NCI-H1417 (cell line): ENCODE results near the gene GOLGA6L25.
"Not testable (repeated sequence)": the region's sequence is repeated elsewhere in the genome, so short reads cannot be mapped to it uniquely, and the experiment has no call there.

Source experiments
- DNase-seq, 3 experiments: peaks; one replicate each; lab custom pipeline; 2025; lab: John Stamatoyannopoulos, UW

Gene GOLGA6L25, protein sequence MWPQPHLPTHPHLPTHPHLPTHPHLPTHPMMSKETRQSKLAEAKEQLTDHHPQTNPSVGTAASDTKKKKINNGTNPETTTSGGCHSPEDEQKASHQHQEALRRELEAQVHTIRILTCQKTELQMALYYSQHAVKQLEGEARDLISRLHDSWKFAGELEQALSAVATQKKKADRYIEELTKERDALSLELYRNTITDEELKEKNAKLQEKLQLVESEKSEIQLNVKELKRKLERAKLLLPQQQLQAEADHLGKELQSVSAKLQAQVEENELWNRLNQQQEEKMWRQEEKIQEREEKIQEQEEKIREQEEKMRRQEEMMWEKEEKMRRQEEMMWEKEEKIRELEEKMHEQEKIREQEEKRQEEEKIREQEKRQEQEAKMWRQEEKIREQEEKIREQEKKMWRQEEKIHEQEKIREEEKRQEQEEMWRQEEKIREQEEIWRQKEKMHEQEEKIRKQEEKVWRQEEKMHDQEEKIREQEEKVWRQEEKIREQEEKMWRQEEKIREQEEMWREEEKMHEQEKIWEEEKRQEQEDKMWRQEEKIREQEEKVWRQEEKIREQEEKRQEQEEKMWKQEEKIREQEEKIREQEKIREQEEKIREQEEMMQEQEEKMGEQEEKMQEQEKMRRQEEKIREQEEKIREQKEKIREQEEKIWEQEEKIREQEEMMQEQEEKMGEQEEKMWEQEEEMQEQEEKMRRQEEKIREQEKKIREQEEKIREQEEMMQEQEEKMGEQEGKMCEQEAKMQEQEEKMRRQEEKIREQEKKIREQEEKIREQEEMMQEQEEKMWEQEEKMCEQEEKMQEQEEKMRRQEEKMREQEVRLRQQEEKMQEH

GRCh38 chr15:28553268-28553667 lies at the start of gene GOLGA6L25:
Gene GOLGA6L25 (plus strand): TSS chr15:28553568. CDS start chr15:28553629, 61 bp downstream.
- not testable (repeated sequence) for DNase-seq

- not testable (repeated sequence) for DNase-seq
These were observed 45.0 kb upstream of the GOLGA6L25 start for GRCh38 chr15:28508217-28508889.

DNA sequence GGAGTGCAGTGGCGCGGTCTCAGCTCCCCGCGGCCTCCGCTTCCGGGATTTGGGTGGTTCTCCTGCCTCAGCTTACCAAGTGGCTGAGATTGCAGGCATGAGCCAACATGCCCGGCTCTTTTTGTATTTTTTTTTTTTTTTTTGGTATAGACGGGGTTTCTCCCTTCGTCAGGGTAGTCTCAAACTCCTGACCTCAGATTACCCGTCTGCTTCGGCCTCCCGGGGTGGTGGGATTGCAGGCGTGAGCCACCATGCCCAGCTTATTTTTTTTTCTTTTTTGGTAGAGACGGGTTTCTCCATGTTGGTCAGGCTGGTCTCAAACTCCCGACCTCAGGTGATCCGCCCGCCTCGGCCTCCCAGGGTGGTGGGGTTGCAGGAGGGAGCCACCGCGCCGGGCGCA lies 39.2 kb upstream of the GOLGA6L25 start:
- not testable (repeated sequence) for DNase-seq

DNA sequence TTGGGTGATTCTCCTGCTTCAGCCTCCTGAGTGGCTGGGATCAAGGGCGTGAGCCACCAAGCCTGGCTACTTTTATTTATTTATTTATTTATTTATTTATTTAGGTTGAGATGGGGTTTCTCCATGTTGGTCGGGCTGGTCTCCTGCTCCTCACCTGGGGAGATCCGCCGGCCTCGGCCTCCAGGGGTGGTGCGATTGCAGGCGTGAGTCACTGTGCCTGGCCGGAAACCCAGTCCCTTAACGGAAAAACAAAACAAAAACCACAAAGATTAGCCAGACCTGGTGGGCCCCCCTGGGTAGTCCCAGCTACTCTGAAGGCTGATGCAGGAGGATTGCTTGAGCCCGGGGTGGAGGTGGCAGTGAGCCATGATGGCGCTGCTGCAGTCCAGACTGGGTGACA lies 38.2 kb upstream of the GOLGA6L25 start:
- DNase-seq: not testable (repeated sequence)

GRCh38 chr15:28532954-28533353 lies 20.4 kb upstream of the GOLGA6L25 start, which contains the start of gene GOLGA8G:
Gene GOLGA8G (minus strand): TSS chr15:28532971. CDS start chr15:28532909, 62 bp downstream.
- not testable (repeated sequence) for DNase-seq

DNA sequence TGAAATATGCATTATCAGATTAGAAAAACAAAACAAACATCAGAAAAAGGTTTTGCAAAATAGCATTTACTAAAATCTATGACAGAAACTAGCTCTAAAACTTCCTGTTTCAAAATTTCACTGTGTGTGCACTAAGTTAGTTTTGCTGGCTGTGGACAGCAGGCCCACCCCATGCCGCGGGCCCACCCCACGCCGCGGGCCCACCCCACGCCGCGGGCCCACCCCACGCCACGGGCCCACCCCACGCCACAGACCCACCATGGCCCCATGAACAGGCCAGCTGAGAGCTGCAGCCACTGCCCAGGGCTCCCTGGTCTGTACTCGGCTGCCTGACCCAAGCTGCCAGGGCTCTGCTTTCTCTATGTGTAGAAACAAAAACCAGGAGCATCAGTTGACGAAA lies 20.0 kb downstream of the GOLGA6L25 start:
- not testable (repeated sequence) for DNase-seq

DNA sequence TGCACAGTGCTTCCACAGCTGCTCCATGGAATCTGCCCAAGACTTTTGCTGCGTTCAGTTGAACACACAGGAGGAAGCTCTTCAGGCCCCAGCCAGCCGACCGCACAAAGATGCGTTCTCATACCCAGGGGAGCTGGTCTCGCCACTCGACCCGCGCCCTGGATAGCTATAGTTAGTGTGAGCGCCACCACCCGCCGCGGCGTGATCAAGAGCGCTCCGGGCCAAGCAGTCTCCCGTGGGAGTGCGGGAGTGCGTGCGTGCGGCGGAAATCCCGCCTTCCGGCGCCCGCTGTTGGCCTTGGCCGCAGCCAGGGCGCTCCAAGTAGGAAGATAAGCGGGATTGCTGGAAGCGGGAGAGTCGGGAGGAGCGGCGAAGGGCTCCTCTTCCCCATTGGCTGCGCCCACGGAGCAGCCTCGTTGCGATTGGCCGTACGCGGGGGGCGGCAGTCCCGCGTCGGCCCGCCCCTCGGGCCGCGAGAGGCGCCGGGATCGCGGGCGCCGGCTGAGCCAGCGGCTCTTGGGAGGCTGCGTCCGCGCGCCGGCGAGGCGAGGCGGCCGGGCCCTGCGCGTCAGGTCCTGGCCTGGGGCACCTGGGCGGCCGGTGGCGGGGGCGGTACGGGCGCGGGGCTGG lies 35.7 kb downstream of the GOLGA6L25 start:
- DNase-seq: not testable (repeated sequence)

DNA sequence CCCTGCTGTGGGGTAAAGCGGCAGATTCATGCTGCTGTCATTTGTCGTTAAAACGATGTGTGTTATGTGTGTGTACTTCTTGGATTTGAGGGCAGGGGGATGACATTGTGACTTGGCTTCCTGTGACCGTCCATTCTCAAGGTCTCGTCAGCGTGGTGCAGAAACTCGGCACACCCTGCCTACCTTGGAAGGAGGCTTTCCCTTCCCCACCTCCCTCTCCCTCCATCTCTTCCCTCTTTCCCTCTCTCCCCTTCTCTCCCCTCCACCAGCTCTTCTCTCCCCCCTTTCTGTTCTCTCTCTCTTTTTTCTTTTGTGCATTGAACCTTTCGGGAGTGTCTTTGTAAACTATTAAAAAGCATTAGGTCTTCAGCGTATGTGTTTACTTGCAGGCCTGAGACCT lies 36.4 kb downstream of the GOLGA6L25 start:
- DNase-seq: not testable (repeated sequence)

- DNase-seq: not testable (repeated sequence)
These were observed 39.0 kb downstream of the GOLGA6L25 start for GRCh38 chr15:28592395-28592794.

GRCh38 chr15:28593424-28594129 lies 40.2 kb downstream of the GOLGA6L25 start:
- DNase-seq: not testable (repeated sequence)

- DNase-seq: not testable (repeated sequence)
These were observed 44.1 kb downstream of the GOLGA6L25 start for GRCh38 chr15:28597471-28597870.

- not testable (repeated sequence) for DNase-seq
These were observed 44.8 kb downstream of the GOLGA6L25 start for GRCh38 chr15:28598209-28598608.

DNA sequence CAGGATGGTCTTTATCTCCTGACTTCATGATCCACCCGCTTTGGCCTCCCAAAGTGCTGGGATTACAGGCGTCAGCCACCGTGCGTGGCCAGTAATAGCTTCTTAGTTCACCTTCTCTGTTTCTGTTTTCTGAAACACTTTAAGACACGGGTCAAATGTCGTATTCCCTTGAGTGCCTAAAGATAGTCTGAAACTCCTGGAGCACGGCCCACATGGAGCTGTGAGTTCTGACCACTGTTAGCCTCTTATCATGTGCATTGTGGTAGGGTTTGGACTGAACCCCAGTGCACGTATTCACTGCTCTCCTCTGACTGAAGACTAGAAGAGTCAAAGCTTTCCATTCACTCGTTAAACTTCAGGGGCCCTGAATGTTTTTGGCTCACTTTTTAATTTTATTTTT lies 48.8 kb downstream of the GOLGA6L25 start:
- not testable (repeated sequence) for DNase-seq
